ENCODE measurements around the gene DEXI. TPM values are rescaled to one million over a fixed set of nuclear protein-coding genes. Genes with fewer than 3 reads are reported as not detected.
"Not testable (repeated sequence)": the region's sequence is repeated elsewhere in the genome, so short reads cannot be mapped to it uniquely, and the experiment has no call there.

DEXI gene
- total RNA-seq, 4 donors from 2014 or later, result 56.8 to 71.5 (median 64.5) TPM

GRCh38 chr16:10970065-10970464 is 27.8 kb upstream of the DEXI start:
- DNase-seq (ENCODE audit: low spot score), result no peak
- no peak for ATAC-seq (ENCODE audit: low FRiP score)
- no peak for TF ChIP-seq CTCF (IDR thresholded peaks at IDR 0.05)

- DNase-seq (ENCODE audit: low spot score), result no peak
- ATAC-seq (ENCODE audit: low FRiP score), result no peak
Measured at GRCh38 chr16:10969615-10970014, 27.3 kb upstream of the DEXI start.

GRCh38 chr16:10968498-10968897 is 26.2 kb upstream of the DEXI start:
- ATAC-seq (ENCODE audit: low FRiP score) (no peak), DNase-seq (ENCODE audit: low spot score) (no peak)
- no peak for TF ChIP-seq CTCF (IDR thresholded peaks at IDR 0.05)

More at GRCh38 chr16:10969615-10970014, 27.3 kb upstream of the DEXI start:
- TF ChIP-seq CTCF (IDR thresholded peaks at IDR 0.05), result no peak

GRCh38 chr16:10967986-10968385 is 25.7 kb upstream of the DEXI start:
- DNase-seq (ENCODE audit: low spot score) (no peak), ATAC-seq (ENCODE audit: low FRiP score) (no peak)
- TF ChIP-seq CTCF (IDR thresholded peaks at IDR 0.05), result no peak

GRCh38 chr16:10966559-10966958 is 24.3 kb upstream of the DEXI start:
- DNase-seq (ENCODE audit: low spot score); ATAC-seq (ENCODE audit: low FRiP score): not testable (repeated sequence)

- no peak for TF ChIP-seq CTCF (IDR thresholded peaks at IDR 0.05)
- DNase-seq (ENCODE audit: low spot score) (no peak), ATAC-seq (ENCODE audit: low FRiP score) (no peak)
Measured at GRCh38 chr16:10966129-10966528, 23.9 kb upstream of the DEXI start.

- ATAC-seq (ENCODE audit: low FRiP score) (no peak), DNase-seq (ENCODE audit: low spot score) (no peak)
- TF ChIP-seq CTCF (IDR thresholded peaks at IDR 0.05), result no peak
Measured at GRCh38 chr16:10965440-10966061, 23.3 kb upstream of the DEXI start.

Data from omental fat pad (tissue), 4 donors.